GM18499 (cell line): ENCODE data around the gene PEX14.

Experiments
- ATAC-seq: cut with Tn5 transposase; IDR thresholded peaks from one replicate; pipeline ENCODE4 v1.9.1; 2021; ENCODE audit warnings: moderate number of reproducible peaks; ENCODE audit not compliant: insufficient read depth, unreplicated experiment

PEX14 gene

DNA sequence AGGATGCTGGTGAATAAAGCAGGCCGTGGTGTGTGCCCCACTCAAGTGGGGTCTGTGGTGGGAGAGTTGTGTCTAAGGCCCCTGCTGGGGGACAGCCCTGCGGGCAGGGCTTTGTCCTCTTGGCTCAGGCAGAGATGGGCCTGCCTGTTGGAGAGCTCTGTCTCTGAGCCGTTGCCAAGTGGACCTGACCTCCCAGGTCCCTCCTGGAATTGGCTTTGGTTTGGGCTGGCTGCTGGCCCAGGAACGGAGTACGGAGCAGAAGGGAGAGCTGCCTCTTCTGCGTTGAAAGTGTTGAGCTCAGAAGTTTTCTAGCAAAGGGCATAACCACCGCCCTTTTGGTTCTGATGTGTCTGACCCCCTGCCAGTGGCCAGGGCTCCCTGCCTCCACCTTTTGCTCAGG, 153.9 kb downstream of the PEX14 start:
- ATAC-seq = no peak

DNA sequence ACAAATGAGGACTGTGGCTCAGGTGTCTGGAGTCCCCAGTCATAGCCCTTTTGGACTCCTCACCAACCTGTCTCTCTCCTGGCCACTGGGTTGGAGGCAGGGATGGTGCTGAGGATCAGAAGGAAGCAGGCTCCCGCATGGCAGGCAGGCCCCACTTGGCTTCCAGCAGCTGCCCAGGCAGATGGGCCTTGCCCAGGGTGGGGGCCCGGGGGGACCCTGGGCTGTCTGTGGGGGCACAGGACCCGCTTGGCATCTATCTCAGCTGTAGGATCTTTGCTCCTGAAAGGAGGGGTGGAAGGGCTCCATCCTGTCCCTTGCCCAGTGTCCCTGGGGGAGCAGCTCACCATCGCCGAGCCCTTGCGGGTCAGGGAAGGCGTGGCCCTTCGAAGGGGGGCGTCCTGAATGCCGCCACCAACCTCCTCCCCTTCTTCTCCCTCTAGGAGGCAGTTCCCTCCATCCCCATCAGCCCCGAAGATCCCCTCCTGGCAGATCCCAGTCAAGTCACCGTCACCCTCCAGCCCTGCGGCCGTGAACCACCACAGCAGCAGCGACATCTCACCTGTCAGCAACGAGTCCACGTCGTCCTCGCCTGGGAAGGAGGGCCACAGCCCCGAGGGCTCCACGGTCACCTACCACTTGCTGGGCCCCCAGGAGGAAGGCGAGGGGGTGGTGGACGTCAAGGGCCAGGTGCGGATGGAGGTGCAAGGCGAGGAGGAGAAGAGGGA, 154.5 kb downstream of the PEX14 start:
- no peak for ATAC-seq

GRCh38 chr1:10629816-10630571, 155.2 kb downstream of the PEX14 start:
- ATAC-seq = no peak

DNA sequence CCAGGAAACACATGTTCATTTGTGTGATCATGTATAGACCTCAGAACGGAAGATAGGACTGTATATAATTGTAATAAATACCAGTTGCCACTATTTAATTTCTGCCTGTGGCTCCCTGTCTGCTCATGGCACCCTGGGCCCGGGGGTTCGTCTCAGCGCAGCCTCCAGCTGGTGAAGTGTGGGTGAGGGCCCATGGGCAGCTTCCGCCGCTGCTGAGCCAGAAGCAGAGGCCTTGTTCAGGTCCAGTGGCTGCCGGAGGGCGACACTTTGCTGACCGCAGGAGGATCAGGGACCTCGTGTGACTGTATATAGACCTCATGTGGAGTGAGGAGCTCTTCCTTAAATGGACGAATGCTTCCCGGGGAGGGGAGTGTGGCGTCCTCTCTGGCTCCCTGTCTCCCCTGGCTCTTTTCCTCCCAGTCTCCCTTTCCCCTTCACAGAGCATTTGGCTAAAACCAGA, 155.9 kb downstream of the PEX14 start:
- no peak for ATAC-seq

- no peak for ATAC-seq
These were observed 156.5 kb downstream of the PEX14 start for GRCh38 chr1:10631121-10631810.

DNA sequence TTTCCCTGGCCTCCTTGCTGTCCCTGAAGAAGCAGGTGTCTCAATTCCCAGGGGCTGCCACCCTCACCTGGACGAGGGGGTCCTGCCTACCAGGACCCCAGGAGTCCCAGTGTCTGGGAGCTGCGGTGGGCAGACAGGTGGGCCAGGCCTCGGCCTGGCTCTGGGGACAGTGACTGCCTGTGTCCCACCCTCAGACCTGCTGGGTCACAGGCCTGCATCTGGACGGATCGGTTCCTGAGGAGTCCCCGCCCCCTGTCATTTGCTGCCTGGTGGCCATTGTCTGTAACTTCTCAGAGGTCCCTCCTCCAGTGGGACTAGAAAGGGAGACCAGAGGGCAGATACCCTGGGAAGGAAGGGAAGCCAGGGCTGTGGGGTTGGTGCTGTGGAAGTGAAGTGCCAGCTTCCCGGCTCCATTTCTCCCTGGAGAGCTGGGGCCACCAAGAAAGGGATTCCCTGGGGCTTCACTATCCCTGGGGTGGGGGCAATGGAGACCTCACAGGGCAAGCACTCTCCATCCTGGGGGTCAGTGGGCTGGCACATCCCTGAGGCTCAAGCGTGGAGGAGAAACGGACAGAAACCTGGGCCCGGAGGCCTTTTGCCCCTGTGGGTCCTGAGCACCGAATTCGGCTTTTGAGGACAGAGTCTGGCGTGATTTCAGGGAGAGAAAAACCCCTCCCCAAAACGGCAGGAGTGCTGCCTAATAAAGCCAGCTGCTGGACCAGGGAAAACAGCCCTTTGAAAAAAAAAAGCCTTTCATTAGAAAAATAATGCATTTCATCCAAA, 157.3 kb downstream of the PEX14 start:
- no peak for ATAC-seq

DNA sequence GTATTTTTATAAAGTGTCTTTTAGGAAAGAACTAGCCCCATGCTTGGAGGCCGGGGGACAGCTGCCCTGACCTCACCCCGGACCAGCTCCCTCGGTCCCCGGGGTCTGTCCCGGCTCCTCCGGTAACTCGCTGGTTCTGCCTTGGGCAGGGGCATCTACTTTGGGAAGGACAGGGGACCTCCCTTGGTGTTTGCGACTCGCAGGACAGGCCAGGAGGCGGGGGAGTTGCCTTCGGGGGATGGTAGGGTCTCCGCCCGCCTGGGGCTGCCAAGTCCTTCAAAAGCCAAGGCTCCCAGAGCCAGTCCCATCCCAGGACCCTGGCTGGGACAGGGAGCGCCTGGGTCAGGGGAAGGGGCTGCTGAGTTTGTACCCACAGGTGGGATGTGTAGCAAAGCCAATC, 157.9 kb downstream of the PEX14 start:
- ATAC-seq = no peak

DNA sequence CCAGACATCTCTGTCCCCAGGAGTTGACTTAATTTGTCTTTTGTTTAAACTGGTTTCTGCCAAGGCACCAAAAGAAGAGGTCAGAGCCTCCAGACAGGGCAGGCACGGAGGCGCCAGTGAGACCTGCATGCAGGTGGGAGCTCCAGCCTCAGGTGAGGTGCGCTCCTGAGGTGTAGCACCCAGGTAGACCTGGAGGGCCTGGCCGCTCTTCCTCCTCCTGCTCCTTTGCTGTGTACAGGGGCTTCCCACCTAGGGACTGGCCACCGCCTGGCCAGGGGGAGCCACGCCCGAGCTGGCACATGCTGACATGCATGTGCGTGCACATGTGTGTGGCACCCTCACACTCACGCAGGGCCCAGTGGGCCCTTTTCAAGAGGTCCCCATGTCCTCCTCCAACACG, 158.7 kb downstream of the PEX14 start:
- no peak for ATAC-seq

DNA sequence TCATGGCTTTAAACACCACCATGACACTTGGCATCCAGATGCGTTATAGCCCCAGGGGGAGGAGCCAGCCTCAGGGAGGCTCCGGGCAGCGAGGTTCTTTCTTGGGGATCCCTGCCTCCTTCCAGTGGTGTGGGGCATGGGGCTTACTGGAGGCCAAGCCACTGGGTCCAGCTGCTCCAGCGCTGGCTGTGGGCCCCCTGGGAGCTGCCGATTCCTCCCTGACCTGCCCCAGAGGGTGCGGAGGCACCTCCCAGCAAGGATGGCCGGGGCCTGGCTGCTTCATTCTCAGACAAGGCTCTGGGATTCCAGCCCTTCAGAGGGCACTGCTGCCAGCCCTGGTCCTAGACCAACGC, 159.3 kb downstream of the PEX14 start:
- no peak for ATAC-seq

GRCh38 chr1:10634428-10635084, 159.8 kb downstream of the PEX14 start:
- no peak for ATAC-seq

- ATAC-seq = no peak
These were observed 160.5 kb downstream of the PEX14 start for GRCh38 chr1:10635085-10635896.

GRCh38 chr1:10635992-10636391, 161.2 kb downstream of the PEX14 start:
- no peak for ATAC-seq

GRCh38 chr1:10637400-10637799, 162.7 kb downstream of the PEX14 start:
- no peak for ATAC-seq

DNA sequence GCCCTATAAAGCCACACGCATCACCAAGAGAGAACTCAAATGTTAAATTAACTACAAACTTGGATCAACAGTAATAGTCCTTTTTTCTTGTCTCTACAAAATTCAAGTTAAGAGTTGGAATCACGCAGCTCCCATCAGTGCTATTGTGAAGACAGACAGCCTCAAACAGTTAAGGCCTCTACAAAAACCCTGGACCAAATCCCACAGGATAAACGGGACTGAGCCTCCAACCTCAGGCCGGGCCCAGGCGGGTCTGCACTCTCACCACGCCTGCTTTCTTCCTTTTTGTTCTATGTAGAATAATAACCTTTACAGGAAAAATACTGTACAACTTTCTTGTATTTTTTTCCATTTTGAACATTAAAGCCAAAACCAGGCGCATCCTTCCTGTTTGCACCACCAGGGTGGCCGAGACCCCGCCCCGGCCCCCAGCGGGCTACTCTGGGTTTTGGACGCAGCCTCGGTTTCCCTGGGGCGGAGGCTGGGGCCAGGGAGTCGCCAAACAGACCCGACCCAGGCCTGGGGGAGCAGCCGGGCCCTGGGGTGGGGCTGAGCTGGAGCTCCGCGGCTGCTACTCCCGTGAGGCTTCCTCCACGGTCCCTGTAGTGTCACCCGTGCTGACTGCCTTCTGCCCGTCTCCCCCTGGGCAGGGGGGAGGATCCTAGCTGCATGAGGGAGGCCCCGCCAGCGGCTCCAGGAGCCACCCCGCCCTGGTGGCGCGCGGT, 163.2 kb downstream of the PEX14 start:
- no peak for ATAC-seq

DNA sequence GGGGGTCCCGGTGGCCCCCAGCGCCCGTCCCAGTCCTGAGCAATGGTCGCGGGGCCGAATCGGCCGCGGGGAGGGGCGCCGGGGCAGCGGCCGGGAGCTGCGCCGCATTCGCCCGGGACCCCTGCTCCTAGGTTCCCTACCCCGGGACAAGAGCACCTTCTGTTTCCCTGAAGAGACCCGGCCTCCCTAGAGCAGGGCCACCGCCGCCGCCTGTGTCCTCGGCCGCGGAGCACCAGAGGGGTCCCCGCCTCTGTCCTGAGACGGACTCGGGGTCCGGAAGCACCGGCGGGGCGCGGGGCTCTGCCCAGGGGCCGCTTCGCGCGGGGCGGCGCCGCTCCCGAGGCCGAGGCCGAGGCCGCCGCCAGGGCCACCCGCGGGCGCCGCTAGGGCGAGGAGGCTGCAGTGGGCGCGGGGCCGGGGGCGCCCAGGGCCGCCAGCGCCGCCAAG, 163.8 kb downstream of the PEX14 start:
- ATAC-seq = no peak

DNA sequence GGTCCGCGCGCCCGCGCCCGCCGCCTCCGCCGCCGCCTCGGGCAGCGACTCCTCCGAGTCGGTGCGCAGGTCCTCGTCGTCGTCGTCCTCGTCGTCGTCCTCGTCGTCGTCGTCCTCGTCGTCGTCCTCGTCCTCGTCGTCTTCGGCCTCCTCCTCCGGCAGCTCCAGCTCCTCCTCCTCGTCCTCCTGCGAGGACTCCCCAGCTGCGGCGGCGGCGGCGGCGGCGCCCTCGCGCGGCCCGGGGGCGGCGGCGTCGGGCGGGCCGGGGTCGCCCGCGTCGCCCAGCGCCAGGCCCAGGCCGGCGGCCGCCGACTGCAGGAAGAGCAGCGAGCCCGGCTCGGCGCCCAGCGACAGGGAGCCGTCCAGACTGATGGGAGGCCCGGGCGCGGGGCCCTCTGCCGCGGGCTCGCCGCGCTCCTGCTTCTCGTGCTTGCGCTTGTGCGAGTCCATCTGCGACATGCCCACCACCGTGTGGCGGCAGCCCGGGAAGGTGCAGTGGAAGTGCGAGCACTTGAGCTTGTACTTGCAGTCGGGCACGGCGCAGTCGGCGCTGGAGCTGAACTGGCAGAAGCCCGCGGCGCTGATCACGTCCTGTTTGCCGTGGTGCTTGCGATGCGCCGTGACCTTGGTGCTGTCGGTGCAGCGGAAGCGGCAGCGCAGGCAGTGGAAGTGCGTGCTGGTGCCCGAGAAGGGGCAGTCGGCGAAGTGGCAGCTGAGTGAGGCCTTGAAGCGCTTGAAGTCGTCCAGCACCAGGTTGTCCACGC, 164.4 kb downstream of the PEX14 start:
- no peak for ATAC-seq

DNA sequence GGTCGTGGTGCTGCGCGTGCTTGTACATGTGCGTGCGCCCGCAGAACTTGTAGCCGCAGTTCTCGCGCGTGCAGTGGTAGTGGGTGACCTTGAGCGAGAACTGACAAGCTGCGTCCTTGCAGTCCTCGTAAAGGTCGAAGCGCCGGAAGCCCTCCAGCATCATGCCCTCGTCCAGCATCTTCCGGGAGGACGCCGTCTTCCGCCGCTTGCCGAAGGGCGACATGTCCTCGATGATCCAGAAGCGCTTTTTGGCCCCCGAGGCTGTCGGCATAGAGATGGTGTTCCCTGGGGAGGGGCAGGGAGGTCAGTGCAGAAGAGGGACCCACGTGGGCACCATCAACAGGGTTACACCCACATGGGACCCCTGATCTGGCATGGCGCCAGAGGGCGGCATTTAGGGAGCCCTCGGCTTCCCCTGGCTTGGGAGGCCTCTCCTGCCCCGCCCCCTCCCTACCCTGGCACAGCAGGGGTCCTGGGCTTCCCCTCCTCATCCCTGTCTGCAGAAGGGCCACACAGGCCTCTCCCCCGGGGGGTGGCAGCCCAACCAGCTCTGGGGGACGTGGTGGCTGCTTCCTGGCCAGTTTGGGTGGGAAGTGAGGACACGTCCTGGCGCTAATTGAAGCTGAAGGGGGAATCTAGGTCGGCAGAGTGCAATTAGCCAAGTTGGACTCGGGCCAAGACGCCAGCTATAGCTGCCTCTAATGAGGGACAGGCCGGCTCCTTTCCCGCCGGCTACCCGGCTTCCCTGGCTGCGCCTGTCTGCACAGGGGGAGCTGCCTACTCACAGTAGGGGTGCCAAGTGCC, 165.2 kb downstream of the PEX14 start:
- ATAC-seq = no peak
